GM12878 (cell line): Measurements from ENCODE around the gene TARBP1. TPM values are rescaled to one million over a fixed set of nuclear protein-coding genes. Genes with fewer than 3 reads are reported as not detected.

ENCODE experiments used
- ATAC-seq: fragments of 200-7000 bp; cut with Tn5 transposase; 3 replicates; pipeline ENCODE4 v1.9.1; 2020; ENCODE audit warnings: mild to moderate bottlenecking, moderate library complexity
- BruUV-seq: library from RNA; stranded (reverse); fragments of 400-500 nt; replicated peaks from 2 replicates; lab custom pipeline; 2021; lab: Mats Ljungman, UMichigan
- CTCF ChIA-PET: fragments of 300-600 bp; sonication (Branson Sonifier 250); formaldehyde crosslinking; extraction: SDS; loops from one replicate; lab custom pipeline; 2021; ENCODE audit warnings: inconsistent platforms; lab: Yijun Ruan, JAX
- POLR2A ChIA-PET: fragments of 350-600 bp; formaldehyde crosslinking; extraction: SDS; loops from one replicate; lab custom pipeline; 2021; ENCODE audit warnings: inconsistent platforms; lab: Charles Lee
- RAD21 ChIA-PET: fragments of 300-600 bp; sonication (Branson Sonifier 250); formaldehyde crosslinking; loops from one replicate; lab custom pipeline; 2023; ENCODE audit warnings: antibody characterized with exemption; ENCODE audit not compliant: unreplicated experiment; lab: Charles Lee
- SMC1A ChIA-PET: fragments of 300-600 bp; sonication (Branson Sonifier 250); formaldehyde crosslinking; loops from one replicate; lab custom pipeline; 2023; ENCODE audit not compliant: unreplicated experiment, uncharacterized antibody; lab: Charles Lee
- DNase-seq: peaks from one replicate; pipeline ENCODE4 v3.0.0-alpha.2; 2011; ENCODE audit warnings: low read depth, low spot score
- FAIRE-seq: peaks from 3 replicates; lab custom pipeline; 2011; peaks lifted over from hg19 to GRCh38; lab: Jason Lieb, UNC
- H2AFZ ChIP-seq: 2 replicates; pipeline ENCODE4 v1.6.0; 2011; ENCODE audit warnings: low read depth, low read length, control low read depth; ENCODE audit not compliant: control insufficient read depth
- H3K27ac ChIP-seq: 2 replicates; pipeline ENCODE4 v1.5.1; 2011; ENCODE audit warnings: control low read depth; ENCODE audit not compliant: control insufficient read depth, insufficient read depth
- H3K27me3 ChIP-seq, 2 experiments: replicated peaks in 1 of 2; 2 replicates each; pipeline versions ENCODE4 v1.6.0 to v1.6.1; 2011; ENCODE audit warnings: low read length in 1 of 2; ENCODE audit not compliant: control insufficient read depth in 2 of 2, insufficient read depth in 2 of 2
- H3K36me3 ChIP-seq, 2 experiments: 2 replicates each; pipeline ENCODE4 v1.5.1; 2011; ENCODE audit warnings: low read length in 1 of 2; ENCODE audit not compliant: control insufficient read depth in 2 of 2, insufficient read depth in 2 of 2
- H3K4me1 ChIP-seq: 2 replicates; pipeline ENCODE4 v1.6.1; 2011; ENCODE audit warnings: mild to moderate bottlenecking, low read length, moderate library complexity, mixed read lengths; ENCODE audit not compliant: control insufficient read depth, insufficient read depth
- H3K4me2 ChIP-seq: 2 replicates; pipeline ENCODE4 v1.6.0; 2011; ENCODE audit warnings: control low read depth; ENCODE audit not compliant: control insufficient read depth, insufficient read depth
- H3K4me3 ChIP-seq: fragments of 200-600 bp; sonication (generic); 2 replicates; pipeline ENCODE4 v1.5.1; 2016
- H3K79me2 ChIP-seq: 2 replicates; pipeline ENCODE4 v1.6.0; 2011; ENCODE audit warnings: low read length; ENCODE audit not compliant: control insufficient read depth, insufficient read depth
- H3K9ac ChIP-seq: 2 replicates; pipeline ENCODE4 v1.8.0; 2011; ENCODE audit warnings: low read length, control low read depth, mixed read lengths; ENCODE audit not compliant: control insufficient read depth, insufficient read depth
- H3K9me3 ChIP-seq: replicated peaks from 3 replicates; pipeline ENCODE4 v1.5.1; 2011; ENCODE audit warnings: mild to moderate bottlenecking, low read length; ENCODE audit not compliant: control insufficient read depth, insufficient read depth
- H4K20me1 ChIP-seq: 2 replicates; pipeline ENCODE4 v1.6.0; 2011; ENCODE audit not compliant: control insufficient read depth, insufficient read depth
- BCLAF1 ChIP-seq: fragments of 450-650 bp; IDR thresholded peaks from 2 replicates; pipeline ENCODE4 v1.6.1; 2017; ENCODE audit warnings: antibody characterized with exemption, mild to moderate bottlenecking, moderate library complexity
- PML ChIP-seq: IDR thresholded peaks from 2 replicates; pipeline ENCODE4 v1.6.1; 2012; ENCODE audit warnings: low read length, inconsistent platforms
- RCOR1 ChIP-seq: conservative IDR thresholded peaks from 2 replicates; pipeline ENCODE4 v1.6.1; 2012; ENCODE audit warnings: low read depth, low read length, improper control_type of control experiment
- SKIL ChIP-seq: fragments of 450-650 bp; IDR thresholded peaks from 2 replicates; pipeline ENCODE4 v1.6.1; 2017; ENCODE audit warnings: mild to moderate bottlenecking, low read depth, inconsistent platforms; ENCODE audit not compliant: poor library complexity, severe bottlenecking
- in situ Hi-C: fragments of 300-500 bp; cut with MboI; formaldehyde crosslinking; loops from 9 replicates; pipeline ENCODE4 v1.14.3; 2018; ENCODE audit warnings: mixed read lengths
- intact Hi-C: fragments of 100-400 bp; cut with micrococcal nuclease; formaldehyde crosslinking; loops from one replicate; pipeline ENCODE4 v1.14.2; 2022; ENCODE audit not compliant: unreplicated experiment
- polyA plus RNA-seq, 11 experiments: library from polyadenylated mRNA; depleted of rRNA in 4 of 11; unstranded in 6 of 11; stranded (reverse) in 5 of 11; fragments of >200 nt; fragmentation: Nextera tagmentation in 4 of 11; fragmentation: Illumina TruSeq in 1 of 11; extraction: Ambion mirVana in 4 of 11; extraction: Trizol in 1 of 11; gene quantifications; 1 replicate in 1 of 11; 2 replicates in 10 of 11; pipeline versions ENCODE4 v1.2.1 to v1.2.3, GENCODE V29; 2011 to 2016; ENCODE audit warnings: inconsistent platforms in 2 of 11, missing spikeins in 2 of 11, low read depth in 1 of 11
- total RNA-seq, 4 experiments: library from RNA; depleted of rRNA in 3 of 4; stranded (reverse); fragments of >200 nt in 3 of 4; fragmentation: Illumina TruSeq in 1 of 4; extraction: Trizol in 1 of 4; gene quantifications; 2 replicates each; pipeline versions ENCODE4 v1.2.1 to v1.2.3, GENCODE V29; 2013 to 2021
- TF ChIP-seq, protein P1 (sequence below): IDR thresholded peaks from 2 replicates; pipeline ENCODE4 v1.6.1; 2012; ENCODE audit warnings: low read depth, low read length, improper control_type of control experiment
- TF ChIP-seq, protein P2 (sequence below): fragments of 450-650 bp; IDR thresholded peaks from 2 replicates; pipeline ENCODE4 v1.6.1; 2016; ENCODE audit warnings: mild to moderate bottlenecking

Gene TARBP1
- total and polyA plus RNA-seq, 10 of the 15 experiments (the other 5 are each of a cell fraction or from before 2014, with no cell fraction given): 10.8 to 94.4 (median 35.3) TPM

DNA sequence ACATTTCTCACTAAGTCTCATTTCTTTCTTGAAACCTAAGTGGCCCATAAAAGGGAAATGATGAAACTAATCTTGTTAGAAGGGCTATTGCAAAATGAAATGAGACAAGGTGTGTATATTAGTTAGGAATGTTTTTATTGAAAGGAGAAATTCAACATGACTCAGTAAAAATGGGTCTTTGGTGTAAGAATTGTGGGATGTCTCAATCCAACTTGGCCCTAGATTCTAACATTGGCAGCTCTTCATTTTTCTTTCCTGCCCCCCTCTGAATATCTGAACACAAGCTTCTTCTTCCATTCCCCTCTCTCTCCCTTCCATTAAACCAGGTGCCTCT is 26.8 kb upstream of the TARBP1 start:
- Histone ChIP-seq H3K27me3 (no peaks in the 10 kb centered on the region), H3K9ac (no peak overlapping the region), H2AFZ (no peak overlapping the region), H3K36me3 (no peaks in the 10 kb centered on the region), H3K4me1 (peaks cover 4% of the 10 kb centered on the region), H3K9me3 (peaks cover 6% of the 10 kb centered on the region; the same call in 2 of the 3 replicates), H3K4me2 (no peak overlapping the region), H4K20me1 (no peaks in the 10 kb centered on the region), H3K27ac (no peak overlapping the region), H3K4me3 (no peak overlapping the region), H3K79me2 (no peaks in the 10 kb centered on the region)
- ATAC-seq (no peak), FAIRE-seq (no peak), DNase-seq (no peak)
- intact Hi-C loops (no loop called here), in situ Hi-C loops (no loop called here)
- no TSS peak for BruUV-seq
- ChIA-PET RAD21 (no interaction called here), CTCF (interaction anchor here (0.9 kb wide), 1 partner anchor 15 kb away, joined by 3 read pairs; no protein-coding TSS in a partner anchor), POLR2A (interaction anchor here (0.6 kb wide), 1 partner anchor 592 kb away, joined by 7 read pairs; no protein-coding TSS in a partner anchor), SMC1A (no interaction called here)
- no peak for TF ChIP-seq RCOR1
- TF ChIP-seq, protein P1, sequence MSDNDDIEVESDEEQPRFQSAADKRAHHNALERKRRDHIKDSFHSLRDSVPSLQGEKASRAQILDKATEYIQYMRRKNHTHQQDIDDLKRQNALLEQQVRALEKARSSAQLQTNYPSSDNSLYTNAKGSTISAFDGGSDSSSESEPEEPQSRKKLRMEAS: no peak
- no peak for TF ChIP-seq PML
- TF ChIP-seq, protein P2, sequence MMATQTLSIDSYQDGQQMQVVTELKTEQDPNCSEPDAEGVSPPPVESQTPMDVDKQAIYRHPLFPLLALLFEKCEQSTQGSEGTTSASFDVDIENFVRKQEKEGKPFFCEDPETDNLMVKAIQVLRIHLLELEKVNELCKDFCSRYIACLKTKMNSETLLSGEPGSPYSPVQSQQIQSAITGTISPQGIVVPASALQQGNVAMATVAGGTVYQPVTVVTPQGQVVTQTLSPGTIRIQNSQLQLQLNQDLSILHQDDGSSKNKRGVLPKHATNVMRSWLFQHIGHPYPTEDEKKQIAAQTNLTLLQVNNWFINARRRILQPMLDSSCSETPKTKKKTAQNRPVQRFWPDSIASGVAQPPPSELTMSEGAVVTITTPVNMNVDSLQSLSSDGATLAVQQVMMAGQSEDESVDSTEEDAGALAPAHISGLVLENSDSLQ: no peak
- TF ChIP-seq SKIL: no peak
- no peak for TF ChIP-seq BCLAF1
